D721Med (cell line): Measurements from ENCODE around the gene SFTPD.

Experiments used
- DNase-seq: peaks from one replicate; pipeline ENCODE4 v3.0.0; 2011; ENCODE audit warnings: low spot score; ENCODE audit not compliant: insufficient read length
- FAIRE-seq: peaks from 2 replicates; lab custom pipeline; 2011; peaks lifted over from hg19 to GRCh38; lab: Jason Lieb, UNC
- CTCF ChIP-seq: IDR thresholded peaks from 2 replicates; pipeline ENCODE4 v1.5.1; 2012; ENCODE audit warnings: mild to moderate bottlenecking, control low read depth; ENCODE audit not compliant: insufficient read depth; ENCODE audit errors: missing control alignments

The SFTPD gene

DNA sequence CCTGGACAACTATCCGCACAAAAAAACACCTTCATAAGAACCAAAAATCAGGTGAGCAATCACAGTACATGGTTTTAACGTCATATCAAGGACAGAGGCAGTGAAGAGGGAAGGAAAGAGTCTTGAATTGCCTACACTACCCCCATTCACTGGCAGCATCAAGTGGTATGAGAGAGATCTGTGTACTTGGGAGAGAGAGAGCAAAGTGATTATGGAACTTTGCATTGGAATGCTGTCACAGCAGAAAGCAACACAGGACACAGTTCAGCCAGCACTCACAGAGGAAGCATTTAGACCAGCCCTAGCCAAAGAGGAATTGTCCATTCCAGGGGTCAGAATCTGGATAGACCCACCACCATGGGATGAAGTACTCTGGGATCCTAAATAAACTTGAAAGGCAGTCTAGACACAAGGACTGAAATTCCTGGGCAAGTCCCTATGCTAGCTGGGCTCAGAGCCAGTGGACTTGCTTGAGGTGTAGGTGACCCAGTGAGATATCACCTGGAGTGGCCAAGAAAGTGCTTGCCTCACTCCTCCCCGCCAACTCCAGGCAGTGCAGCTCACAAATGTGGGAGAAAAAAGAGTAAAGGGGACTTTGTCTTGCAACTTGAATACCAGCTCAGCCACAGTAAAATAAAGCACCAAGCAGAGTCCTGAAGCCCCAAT is 30.5 kb upstream of the SFTPD start:
- no peak for DNase-seq
- no peak for FAIRE-seq
- no peak for TF ChIP-seq CTCF

- DNase-seq (no peak), FAIRE-seq (no peak)
- no peak for TF ChIP-seq CTCF
Observed at GRCh38 chr10:79976999-79977398, 28.1 kb upstream of the SFTPD start.

DNA sequence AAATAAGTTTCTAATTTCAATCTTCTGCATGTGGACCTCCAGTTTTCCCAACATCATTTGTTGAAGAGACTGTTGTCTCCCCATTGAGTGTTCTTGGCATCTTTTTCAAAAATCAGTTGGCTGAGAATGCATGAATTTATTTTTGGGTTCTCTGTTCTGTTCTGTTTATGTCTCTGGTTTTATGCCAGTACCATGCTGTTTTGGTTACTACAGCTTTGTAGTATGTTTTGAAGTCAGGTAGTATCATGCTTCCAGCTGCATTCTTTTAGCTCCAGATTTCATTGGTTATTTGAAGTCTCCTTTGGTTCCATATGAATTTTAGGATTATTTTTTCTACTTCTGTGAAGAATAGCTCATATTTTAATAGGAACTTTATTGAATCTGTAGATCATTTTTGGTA is 21.2 kb upstream of the SFTPD start:
- no peak for TF ChIP-seq CTCF
- no peak for DNase-seq
- no peak for FAIRE-seq

GRCh38 chr10:79947787-79948424 is 999 bp downstream of the SFTPD start:
- TF ChIP-seq CTCF, result no peak
- FAIRE-seq, result no peak
- no peak for DNase-seq

GRCh38 chr10:79947083-79947415 is 1.9 kb downstream of the SFTPD start:
- no peak for TF ChIP-seq CTCF
- no peak for DNase-seq
- FAIRE-seq, result no peak

- no peak for TF ChIP-seq CTCF
- no peak for DNase-seq
- FAIRE-seq, result no peak
Observed at GRCh38 chr10:79946271-79947082, 2.4 kb downstream of the SFTPD start.
